Cardiac atrium fibroblast (primary cell): ENCODE measurements around the gene DHX57. TPM values are rescaled to one million over a fixed set of nuclear protein-coding genes. Genes with fewer than 3 reads are reported as not detected.

Experiments
- total RNA-seq: library from RNA; depleted of rRNA; stranded (reverse); fragments of >200 nt; gene quantifications from 2 replicates; pipeline ENCODE4 v1.2.3, GENCODE V29; 2015

The DHX57 gene, protein sequence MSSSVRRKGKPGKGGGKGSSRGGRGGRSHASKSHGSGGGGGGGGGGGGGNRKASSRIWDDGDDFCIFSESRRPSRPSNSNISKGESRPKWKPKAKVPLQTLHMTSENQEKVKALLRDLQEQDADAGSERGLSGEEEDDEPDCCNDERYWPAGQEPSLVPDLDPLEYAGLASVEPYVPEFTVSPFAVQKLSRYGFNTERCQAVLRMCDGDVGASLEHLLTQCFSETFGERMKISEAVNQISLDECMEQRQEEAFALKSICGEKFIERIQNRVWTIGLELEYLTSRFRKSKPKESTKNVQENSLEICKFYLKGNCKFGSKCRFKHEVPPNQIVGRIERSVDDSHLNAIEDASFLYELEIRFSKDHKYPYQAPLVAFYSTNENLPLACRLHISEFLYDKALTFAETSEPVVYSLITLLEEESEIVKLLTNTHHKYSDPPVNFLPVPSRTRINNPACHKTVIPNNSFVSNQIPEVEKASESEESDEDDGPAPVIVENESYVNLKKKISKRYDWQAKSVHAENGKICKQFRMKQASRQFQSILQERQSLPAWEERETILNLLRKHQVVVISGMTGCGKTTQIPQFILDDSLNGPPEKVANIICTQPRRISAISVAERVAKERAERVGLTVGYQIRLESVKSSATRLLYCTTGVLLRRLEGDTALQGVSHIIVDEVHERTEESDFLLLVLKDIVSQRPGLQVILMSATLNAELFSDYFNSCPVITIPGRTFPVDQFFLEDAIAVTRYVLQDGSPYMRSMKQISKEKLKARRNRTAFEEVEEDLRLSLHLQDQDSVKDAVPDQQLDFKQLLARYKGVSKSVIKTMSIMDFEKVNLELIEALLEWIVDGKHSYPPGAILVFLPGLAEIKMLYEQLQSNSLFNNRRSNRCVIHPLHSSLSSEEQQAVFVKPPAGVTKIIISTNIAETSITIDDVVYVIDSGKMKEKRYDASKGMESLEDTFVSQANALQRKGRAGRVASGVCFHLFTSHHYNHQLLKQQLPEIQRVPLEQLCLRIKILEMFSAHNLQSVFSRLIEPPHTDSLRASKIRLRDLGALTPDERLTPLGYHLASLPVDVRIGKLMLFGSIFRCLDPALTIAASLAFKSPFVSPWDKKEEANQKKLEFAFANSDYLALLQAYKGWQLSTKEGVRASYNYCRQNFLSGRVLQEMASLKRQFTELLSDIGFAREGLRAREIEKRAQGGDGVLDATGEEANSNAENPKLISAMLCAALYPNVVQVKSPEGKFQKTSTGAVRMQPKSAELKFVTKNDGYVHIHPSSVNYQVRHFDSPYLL (N-terminal part only)
- total RNA-seq, result 6.7 and 11.5 TPM in 2 replicates

DNA sequence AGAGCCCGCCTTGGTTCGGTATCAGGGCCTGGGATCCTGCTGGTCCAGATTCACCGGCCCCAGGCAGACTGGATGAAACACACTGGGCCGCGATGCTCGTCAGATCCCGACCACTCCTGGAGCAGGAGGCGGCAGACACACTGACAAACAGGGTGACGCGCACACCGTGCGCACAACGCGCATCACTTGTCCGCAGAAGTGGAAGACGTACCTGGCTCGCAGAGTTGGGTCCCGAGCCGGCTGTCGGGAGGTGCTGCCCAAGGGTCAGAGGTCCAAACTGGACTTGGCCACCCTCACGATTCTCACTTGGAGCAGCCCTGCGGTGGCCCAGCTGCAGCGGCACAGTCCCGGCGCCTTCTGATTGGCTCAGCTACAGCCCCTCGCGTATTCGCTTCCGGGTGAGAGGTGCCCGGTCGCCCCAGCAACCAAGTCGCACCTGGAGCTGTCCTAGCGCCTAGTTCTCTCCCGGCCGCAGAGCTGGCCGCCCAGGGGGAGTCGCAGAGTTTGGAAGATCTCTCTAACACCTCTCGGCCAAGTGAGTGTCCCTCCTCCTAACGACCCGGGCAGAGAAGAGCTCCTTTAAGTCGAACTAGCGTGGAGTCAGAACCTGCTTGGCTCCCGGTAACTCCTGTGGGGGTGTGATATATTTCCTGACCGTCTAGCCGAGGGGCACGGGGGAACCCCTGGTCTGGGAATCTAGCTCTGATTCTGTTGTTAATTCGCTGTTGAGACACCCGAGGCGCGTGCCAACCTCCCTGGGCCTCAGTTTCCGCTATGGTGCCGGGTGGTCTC, at the start of gene DHX57, which contains the start of gene MORN2:
DHX57 (minus strand) TSS at position 359 of the 792 bp plus-strand sequence. CDS start 7,529 bp downstream, outside the sequence.
MORN2 (plus strand) TSS at position 401 of the 792 bp plus-strand sequence.

DNA sequence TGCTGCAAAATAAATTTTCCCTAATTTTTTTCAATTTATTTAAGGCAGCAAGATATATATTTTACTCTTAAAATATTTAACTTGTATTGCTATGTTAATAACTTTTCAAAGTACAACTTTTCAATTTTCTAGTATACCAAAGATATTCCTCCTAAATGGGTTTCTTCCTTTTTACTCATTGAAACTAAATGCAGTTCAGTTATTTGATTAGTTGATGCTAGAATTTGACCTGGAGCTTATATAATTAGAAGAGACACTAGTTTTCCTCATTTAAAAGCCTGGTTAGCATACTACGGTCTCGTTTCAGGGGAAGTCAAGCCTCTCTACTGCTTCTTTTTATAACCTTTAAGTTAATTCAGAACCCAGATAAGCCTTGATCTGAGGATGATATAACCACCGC, 13.8 kb upstream of the DHX57 start, which contains the start of gene ARHGEF33:
ARHGEF33 (plus strand) TSS at position 301 of the 400 bp plus-strand sequence. CDS start 29,573 bp downstream, outside the sequence.

DNA sequence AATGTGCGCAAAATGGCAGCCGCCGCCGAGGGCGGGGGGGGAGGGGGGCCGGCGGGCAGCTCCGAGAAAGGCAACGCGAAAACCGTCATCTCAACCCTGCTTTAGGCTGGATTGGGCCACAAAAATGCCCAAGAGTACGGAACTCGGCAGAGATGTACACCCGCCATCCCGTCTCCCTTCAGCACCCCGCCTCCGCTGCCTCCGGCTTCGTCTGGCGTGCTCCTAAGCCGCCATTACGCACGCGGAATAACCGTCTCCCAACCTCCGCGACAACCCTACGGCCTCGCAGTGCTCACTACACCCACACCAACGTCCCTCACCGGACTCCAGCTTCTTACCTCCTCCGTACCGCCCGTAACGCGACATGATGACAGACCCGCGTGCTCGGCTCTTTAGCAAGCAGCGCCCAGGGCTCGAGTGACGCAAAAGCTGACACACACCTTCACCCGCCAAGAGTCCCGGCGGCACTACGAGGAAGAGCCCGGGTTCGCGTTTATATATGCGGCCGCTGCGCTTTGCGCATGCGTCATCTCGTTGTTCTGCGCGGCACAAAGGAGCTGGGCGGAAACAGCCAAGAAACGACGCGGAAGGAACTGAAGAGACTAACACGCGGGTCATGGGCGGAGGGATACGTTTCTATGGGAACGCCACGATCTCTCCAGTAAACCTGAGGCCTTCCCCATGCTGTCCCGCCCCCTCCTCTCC, 124.7 kb downstream of the DHX57 start, which contains the start of gene SRSF7:
SRSF7 (minus strand) TSS at position 471 of the 705 bp plus-strand sequence; CDS start at position 366, 105 bp downstream.

Other genes starting within 250 kb of the DHX57 start
- 9.2 and 15.5 TPM in 2 replicates for gene GALM, start 209.8 kb downstream of the DHX57 start, total RNA-seq
- 68.7 and 94.6 TPM in 2 replicates for gene SRSF7, start 124.6 kb downstream of the DHX57 start, total RNA-seq
- 3.2 and 4.2 TPM in 2 replicates for gene GEMIN6, start 97.7 kb downstream of the DHX57 start, total RNA-seq
- 22.0 and 27.5 TPM in 2 replicates for gene MORN2, start within 50 bp of the DHX57 start, total RNA-seq
- 0.18 and 0.32 TPM in 2 replicates for gene ARHGEF33, start 13.9 kb upstream of the DHX57 start, total RNA-seq
- 25.6 and 28.5 TPM in 2 replicates for gene SOS1, start 245.1 kb upstream of the DHX57 start, total RNA-seq